LoVo (cell line): ENCODE data around the gene AURKAIP1.
"Not testable (repeated sequence)": the region's sequence is repeated elsewhere in the genome, so short reads cannot be mapped to it uniquely, and the experiment has no call there.

Experiments
- DNase-seq: peaks from one replicate; pipeline ENCODE4 v3.0.0-alpha.2; 2016; ENCODE audit warnings: low spot score

Gene AURKAIP1

GRCh38 chr1:1385339-1385738 lies 10.3 kb upstream of the AURKAIP1 start:
- not testable (repeated sequence) for DNase-seq

- no peak for DNase-seq
Observed at GRCh38 chr1:1381294-1381693, 6.3 kb upstream of the AURKAIP1 start.

- no peak for DNase-seq
Observed at GRCh38 chr1:1380860-1381259, 5.9 kb upstream of the AURKAIP1 start.

GRCh38 chr1:1377540-1378205 lies 2.7 kb upstream of the AURKAIP1 start:
- no peak for DNase-seq

GRCh38 chr1:1376551-1377226 lies 1.7 kb upstream of the AURKAIP1 start:
- no peak for DNase-seq

- DNase-seq, result no peak
Observed at GRCh38 chr1:1374589-1374928, 448 bp downstream of the AURKAIP1 start.

GRCh38 chr1:1373815-1374588 lies 1.0 kb downstream of the AURKAIP1 start:
- no peak for DNase-seq

- DNase-seq, result no peak
Observed at GRCh38 chr1:1373051-1373814, 1.8 kb downstream of the AURKAIP1 start.

- peak; percentile 37 for DNase-seq
Observed at GRCh38 chr1:1371746-1372711, 3.0 kb downstream of the AURKAIP1 start.

GRCh38 chr1:1371364-1371745 lies 3.7 kb downstream of the AURKAIP1 start:
- no peak for DNase-seq

- DNase-seq, result no peak
Observed at GRCh38 chr1:1370771-1371300, 4.2 kb downstream of the AURKAIP1 start.

GRCh38 chr1:1370094-1370493 lies 4.9 kb downstream of the AURKAIP1 start:
- DNase-seq, result not testable (repeated sequence)

- DNase-seq, result no peak
Observed at GRCh38 chr1:1367315-1367714, 7.7 kb downstream of the AURKAIP1 start.

GRCh38 chr1:1366699-1367066 lies 8.3 kb downstream of the AURKAIP1 start:
- no peak for DNase-seq

GRCh38 chr1:1365875-1366698 lies 8.9 kb downstream of the AURKAIP1 start:
- no peak for DNase-seq

GRCh38 chr1:1364266-1364665 lies 10.7 kb downstream of the AURKAIP1 start:
- no peak for DNase-seq

GRCh38 chr1:1361982-1362423 lies 13.0 kb downstream of the AURKAIP1 start:
- no peak for DNase-seq

GRCh38 chr1:1361233-1361981 lies 13.6 kb downstream of the AURKAIP1 start:
- no peak for DNase-seq

GRCh38 chr1:1360506-1361169 lies 14.4 kb downstream of the AURKAIP1 start:
- peak; percentile 45 for DNase-seq
